Thyroid gland (tissue), 4 donors: ENCODE measurements around the gene UCKL1.

Experiments
- POLR2A ChIP-seq, 2 donors: fragments of 450-650 bp; IDR thresholded peaks; one replicate each; pipeline ENCODE4 v1.6.1; 2017; ENCODE audit warnings: antibody characterized with exemption in 2 of 2, mild to moderate bottlenecking in 2 of 2, moderate library complexity in 1 of 2
- TF ChIP-seq, protein P1 (sequence below), 6 experiments: fragments of 200-600 bp in 3 of 6; fragments of 450-650 bp in 3 of 6; sonication (generic) in 3 of 6; IDR thresholded peaks; one replicate each; pipeline ENCODE4 v1.5.1; 2016 to 2019; ENCODE audit warnings: antibody characterized with exemption in 6 of 6, mild to moderate bottlenecking in 2 of 6, inconsistent platforms in 1 of 6, moderate library complexity in 1 of 6

DNA sequence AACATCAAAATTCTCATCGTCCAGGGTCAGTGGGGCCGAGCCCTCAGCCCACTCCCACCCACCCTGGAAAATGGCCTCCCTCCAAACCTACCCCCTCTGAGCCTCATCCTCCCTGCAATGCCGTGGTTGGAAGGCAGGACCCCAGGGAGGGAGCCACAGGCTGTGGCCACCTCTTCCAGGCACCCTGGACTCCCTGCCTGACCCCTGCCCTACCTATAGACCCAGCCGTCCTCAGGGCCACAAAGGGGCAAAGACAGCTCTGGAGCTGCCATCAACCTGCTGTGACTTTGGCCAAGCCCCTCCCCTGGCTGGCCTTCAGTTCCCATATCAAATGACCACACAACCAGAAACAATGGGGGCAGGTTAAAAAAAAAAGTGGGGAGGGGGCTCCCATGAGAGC lies 2.3 kb upstream of the UCKL1 start:
- TF ChIP-seq, protein P1, sequence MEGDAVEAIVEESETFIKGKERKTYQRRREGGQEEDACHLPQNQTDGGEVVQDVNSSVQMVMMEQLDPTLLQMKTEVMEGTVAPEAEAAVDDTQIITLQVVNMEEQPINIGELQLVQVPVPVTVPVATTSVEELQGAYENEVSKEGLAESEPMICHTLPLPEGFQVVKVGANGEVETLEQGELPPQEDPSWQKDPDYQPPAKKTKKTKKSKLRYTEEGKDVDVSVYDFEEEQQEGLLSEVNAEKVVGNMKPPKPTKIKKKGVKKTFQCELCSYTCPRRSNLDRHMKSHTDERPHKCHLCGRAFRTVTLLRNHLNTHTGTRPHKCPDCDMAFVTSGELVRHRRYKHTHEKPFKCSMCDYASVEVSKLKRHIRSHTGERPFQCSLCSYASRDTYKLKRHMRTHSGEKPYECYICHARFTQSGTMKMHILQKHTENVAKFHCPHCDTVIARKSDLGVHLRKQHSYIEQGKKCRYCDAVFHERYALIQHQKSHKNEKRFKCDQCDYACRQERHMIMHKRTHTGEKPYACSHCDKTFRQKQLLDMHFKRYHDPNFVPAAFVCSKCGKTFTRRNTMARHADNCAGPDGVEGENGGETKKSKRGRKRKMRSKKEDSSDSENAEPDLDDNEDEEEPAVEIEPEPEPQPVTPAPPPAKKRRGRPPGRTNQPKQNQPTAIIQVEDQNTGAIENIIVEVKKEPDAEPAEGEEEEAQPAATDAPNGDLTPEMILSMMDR (IDR thresholded peaks at IDR 0.05): no peak
- TF ChIP-seq POLR2A (IDR thresholded peaks at IDR 0.05): no peak
